Ureter (tissue), 1 donor: Measurements from ENCODE around the gene HAT1. TPM values are rescaled to one million over a fixed set of nuclear protein-coding genes. Genes with fewer than 3 reads are reported as not detected.

Source experiments
- DNase-seq: peaks from one replicate; pipeline ENCODE4 v3.0.0-alpha.2; 2020; ENCODE audit warnings: low spot score
- total RNA-seq: library from RNA; stranded (reverse); gene quantifications from one replicate; pipeline ENCODE4 v1.2.4, GENCODE V29; 2023
- donor health status: DM: yes; HTN: yes; CAD: no.

Gene HAT1
- total RNA-seq, 1 donor from 2014 or later: 34.0 TPM

GRCh38 chr2:171919453-171919852 is 2.8 kb upstream of the HAT1 start:
- no peak for DNase-seq

GRCh38 chr2:171921970-171922229 is 361 bp upstream of the HAT1 start:
- DNase-seq: no peak

- no peak for DNase-seq
These were observed 945 bp downstream of the HAT1 start for GRCh38 chr2:171923206-171923605.

- DNase-seq: no peak
These were observed 2.1 kb downstream of the HAT1 start for GRCh38 chr2:171924170-171924942.

- DNase-seq: no peak
These were observed 8.1 kb downstream of the HAT1 start for GRCh38 chr2:171930385-171930784.

GRCh38 chr2:171939058-171939742 is 16.9 kb downstream of the HAT1 start:
- DNase-seq: no peak

- DNase-seq: no peak
These were observed 17.4 kb downstream of the HAT1 start for GRCh38 chr2:171939743-171940071.

- no peak for DNase-seq
These were observed 19.0 kb downstream of the HAT1 start for GRCh38 chr2:171941316-171941699.

- DNase-seq: no peak
These were observed 21.6 kb downstream of the HAT1 start for GRCh38 chr2:171943869-171944268.

- DNase-seq: no peak
These were observed 30.0 kb downstream of the HAT1 start for GRCh38 chr2:171952276-171952675.

GRCh38 chr2:171952748-171953147 is 30.5 kb downstream of the HAT1 start:
- no peak for DNase-seq

- DNase-seq: no peak
These were observed 34.0 kb downstream of the HAT1 start for GRCh38 chr2:171956135-171956825.

- no peak for DNase-seq
These were observed 34.8 kb downstream of the HAT1 start for GRCh38 chr2:171957061-171957460.

GRCh38 chr2:171958475-171958874 is 36.2 kb downstream of the HAT1 start:
- no peak for DNase-seq

- DNase-seq: no peak
These were observed 37.7 kb downstream of the HAT1 start for GRCh38 chr2:171959998-171960397.

GRCh38 chr2:171960570-171960969 is 38.3 kb downstream of the HAT1 start:
- no peak for DNase-seq

- DNase-seq: no peak
These were observed 40.9 kb downstream of the HAT1 start for GRCh38 chr2:171963198-171963597.

- no peak for DNase-seq
These were observed 42.0 kb downstream of the HAT1 start for GRCh38 chr2:171964308-171964707.

- no peak for DNase-seq
These were observed 43.0 kb downstream of the HAT1 start for GRCh38 chr2:171965238-171965637.

GRCh38 chr2:171965661-171966060 is 43.4 kb downstream of the HAT1 start:
- no peak for DNase-seq

- DNase-seq: no peak
These were observed 44.0 kb downstream of the HAT1 start for GRCh38 chr2:171966235-171966634.

- DNase-seq: no peak
These were observed 44.4 kb downstream of the HAT1 start for GRCh38 chr2:171966688-171967087.

- DNase-seq: no peak
These were observed 46.2 kb downstream of the HAT1 start for GRCh38 chr2:171968509-171968908.
